ENCODE measurements around the gene APOL4.
"Not testable (repeated sequence)": the region's sequence is repeated elsewhere in the genome, so short reads cannot be mapped to it uniquely, and the experiment has no call there.

Gene APOL4

GRCh38 chr22:36206255-36206654 is 4.6 kb upstream of the APOL4 start:
- DNase-seq (ENCODE audit: low spot score), result no peak

DNA sequence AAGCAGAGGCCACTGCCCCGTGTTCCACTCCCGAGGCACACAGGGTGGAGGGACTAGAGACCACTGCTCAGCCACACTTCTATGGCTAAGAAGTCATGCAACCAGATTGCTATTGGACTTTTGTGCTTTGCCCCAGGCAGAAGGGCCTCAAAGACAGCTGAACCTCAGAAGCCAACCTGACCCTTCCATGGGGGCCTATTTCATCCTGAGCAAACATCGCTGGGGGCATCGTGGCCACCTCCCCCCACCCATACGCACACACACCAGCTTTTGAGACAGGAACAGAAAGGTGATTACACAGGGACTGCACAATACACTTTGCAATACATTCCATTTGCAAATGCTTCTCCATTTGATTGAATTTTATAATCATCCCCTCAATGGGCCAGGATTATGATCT is 4.0 kb upstream of the APOL4 start:
- not testable (repeated sequence) for DNase-seq (ENCODE audit: low spot score)

DNA sequence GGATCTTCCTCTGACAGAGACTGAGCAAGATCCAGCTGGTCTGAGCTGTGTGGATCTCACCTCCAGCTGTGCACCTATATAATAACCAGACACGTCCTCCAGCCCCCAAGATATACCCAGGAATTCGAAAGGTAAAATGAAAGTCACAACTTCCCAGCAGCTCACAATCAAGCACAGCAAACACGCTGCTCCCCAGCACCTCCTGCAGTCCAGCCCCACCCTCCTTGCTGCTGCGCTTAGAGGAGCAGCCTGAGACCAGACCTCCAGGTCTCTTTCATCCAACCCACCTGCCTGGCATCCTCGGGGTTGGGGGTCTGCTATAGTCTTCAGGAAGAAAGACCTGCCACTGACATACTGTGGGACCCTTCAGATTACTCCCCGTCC is 3.0 kb upstream of the APOL4 start:
- DNase-seq (ENCODE audit: low spot score), result no peak

DNA sequence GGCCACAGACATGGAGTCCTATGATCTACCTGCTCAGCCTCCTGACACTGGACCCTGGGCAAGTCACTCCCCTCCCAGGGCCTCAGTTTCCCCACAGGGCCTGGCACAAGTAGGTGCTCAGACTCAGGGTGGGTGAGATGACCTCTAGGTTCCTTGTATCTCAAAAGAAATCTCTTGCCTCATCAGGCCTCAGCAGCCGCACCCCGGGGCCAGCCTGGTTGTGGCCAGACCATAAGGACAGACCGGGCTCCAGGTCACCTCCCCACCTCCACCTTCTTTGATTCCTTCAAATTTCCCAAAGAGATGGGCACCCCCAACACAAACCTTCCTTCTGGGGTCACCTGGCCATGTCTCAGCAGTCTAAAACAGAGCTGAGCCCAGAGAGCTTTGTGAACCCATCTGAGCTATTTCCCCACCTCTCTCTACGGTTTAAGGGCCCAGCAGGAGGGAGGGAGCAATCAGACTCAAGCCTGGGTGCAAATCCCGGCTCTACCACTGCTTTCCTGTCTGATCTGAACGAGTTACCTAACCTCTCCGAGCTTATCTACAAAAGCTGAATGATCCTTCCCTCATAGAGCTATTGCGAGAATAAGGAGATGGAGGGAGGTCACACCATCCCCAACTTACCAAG is 2.5 kb upstream of the APOL4 start:
- DNase-seq (ENCODE audit: low spot score), result no peak

DNA sequence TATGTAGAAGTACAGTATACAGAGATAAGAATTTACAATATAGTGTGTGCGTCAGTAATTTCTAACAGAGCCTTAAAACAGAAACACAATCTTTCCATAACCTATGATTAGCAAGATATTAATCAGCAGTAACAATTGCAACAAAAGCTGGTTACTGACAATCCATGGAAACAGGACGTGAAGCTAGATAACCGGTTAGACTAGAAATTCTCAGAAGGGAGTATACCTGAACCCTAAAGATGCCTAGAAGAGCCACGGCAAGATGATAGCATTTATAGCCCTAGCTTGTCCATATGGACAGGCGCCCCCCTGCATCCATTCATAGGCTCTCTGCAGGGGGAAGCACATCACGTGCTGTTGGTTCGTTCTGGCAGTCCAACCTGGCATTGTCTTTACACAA is 1.8 kb upstream of the APOL4 start:
- DNase-seq (ENCODE audit: low spot score), result not testable (repeated sequence)

DNA sequence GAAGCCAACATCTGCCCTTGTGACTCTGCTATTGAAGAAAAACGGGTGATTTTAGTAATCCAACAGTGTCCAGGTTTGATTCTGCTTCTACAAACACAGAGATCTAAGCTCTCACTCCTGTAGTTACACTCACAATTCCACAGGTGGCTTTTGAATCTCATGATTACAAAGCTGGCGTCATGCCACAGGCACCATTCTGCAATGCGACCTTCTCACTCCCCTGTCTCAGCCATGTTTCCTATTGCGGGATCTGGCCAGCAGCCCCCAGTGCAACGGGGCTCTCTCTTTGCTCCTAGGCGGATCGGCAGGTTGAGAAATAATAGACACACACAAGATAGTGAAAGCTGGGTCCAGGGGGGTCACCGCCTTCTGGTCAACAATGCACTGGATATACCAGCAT is 1.3 kb upstream of the APOL4 start:
- DNase-seq (ENCODE audit: low spot score), result not testable (repeated sequence)

GRCh38 chr22:36201025-36201424 is 584 bp downstream of the APOL4 start:
- not testable (repeated sequence) for DNase-seq (ENCODE audit: low spot score)

DNA sequence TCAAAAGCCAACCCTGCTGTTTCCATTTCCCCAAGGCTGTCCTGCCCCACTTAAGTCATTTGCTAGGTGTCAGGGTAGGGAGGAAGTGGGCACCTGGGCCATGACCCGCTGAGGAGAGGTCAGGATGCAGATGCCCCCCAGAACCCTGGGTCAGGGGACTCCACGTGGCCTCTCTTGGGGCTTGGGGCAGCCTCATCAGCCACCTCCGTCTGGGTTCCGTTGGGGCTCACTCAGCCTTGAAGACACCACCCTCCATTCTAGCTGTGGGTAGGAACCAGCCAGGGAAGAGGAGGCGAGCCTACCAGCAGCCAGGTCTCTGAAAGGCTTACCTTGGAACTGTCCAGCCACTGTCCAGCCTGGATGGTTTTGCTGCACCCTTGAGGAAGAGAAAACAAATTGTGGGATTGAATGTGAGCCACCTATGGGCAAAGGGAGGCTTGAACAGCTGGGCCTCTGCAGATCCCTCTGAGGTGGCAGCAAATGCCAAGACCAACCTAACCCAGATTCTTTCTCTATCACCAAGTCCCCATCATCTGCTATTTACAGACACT is 2.5 kb downstream of the APOL4 start:
- no peak for DNase-seq (ENCODE audit: low spot score)

- DNase-seq (ENCODE audit: low spot score), result no peak
Observed at GRCh38 chr22:36198536-36198935, 3.1 kb downstream of the APOL4 start.

- peak; percentile 64 for DNase-seq (ENCODE audit: low spot score)
Observed at GRCh38 chr22:36197514-36198146, 4.0 kb downstream of the APOL4 start.

DNA sequence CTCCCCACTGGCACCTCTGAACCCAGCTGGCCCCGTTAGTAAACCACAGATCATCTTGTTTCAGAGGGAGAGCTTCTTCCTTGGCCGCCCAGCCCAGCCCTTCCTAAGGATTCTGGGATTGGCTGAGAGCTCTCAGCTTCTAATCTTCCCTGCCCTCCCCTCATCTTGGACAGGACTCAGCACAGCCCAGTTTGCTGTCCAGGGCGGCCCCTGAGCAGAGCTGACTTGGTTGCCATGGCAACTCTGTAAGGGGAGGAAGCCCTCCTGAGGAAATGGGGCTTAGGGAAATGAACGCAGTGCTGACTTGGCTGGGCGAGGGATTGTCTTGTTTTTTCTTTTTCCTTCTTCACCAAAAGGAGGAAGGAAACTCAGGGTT is 4.6 kb downstream of the APOL4 start:
- DNase-seq (ENCODE audit: low spot score), result peak; percentile 92

DNA sequence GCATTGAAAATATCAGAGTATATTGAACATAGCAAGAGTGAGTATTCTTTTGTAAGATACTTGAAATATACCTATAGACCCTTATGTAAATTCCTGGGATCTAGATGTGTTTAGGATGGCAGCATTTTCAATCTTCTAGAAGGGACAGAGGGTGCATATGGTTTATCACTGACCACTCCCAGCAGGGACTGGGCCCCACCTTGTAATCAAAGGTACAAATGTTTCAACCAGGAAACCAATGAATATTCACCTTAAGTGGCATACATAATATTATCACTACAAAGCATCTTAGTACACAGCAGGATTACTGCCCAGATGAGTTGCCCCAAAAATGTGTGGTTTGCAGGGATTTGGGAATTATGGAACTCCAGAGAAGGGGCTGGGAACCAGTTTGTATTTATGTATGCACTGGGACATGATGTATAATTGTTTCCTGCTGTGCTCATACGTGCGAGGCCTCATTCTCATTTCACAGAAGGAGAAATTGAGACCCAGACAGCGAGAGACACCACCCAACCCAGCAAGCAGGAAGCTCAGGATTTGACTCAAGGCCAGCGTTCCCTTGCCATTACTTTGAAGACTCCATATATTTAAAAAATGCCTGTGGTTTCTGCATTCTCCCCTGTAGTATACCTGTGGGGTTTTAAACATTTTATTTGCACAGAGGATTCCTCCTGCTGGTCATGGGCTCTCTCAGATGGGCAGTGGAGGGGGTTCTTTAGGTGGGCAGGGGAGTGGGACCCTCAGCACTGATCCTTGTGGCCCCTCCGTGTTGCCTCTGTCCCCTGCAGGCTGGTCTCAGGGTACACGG is 5.2 kb downstream of the APOL4 start:
- no peak for DNase-seq (ENCODE audit: low spot score)

DNA sequence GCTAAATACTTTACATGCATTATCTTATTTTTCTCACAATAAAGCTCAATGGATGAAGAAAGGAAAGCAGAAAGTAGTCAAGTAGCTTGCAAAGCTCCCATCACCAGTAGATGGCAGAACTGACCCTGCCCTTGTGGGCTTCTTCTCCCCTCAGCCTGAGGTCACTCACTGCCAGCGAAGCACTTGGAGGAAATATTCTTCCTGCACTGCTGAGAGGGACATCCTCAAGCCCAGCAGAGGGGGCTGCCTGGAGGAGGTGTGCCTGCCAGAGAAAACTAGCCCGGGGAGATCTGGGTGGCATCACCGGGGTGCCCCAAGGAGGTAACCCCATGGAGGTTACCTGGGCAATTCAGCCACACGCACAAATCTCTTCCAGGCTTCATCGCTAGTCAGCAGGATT is 6.6 kb downstream of the APOL4 start:
- peak; percentile 78 for DNase-seq (ENCODE audit: low spot score)

- DNase-seq (ENCODE audit: low spot score), result no peak
Observed at GRCh38 chr22:36194385-36194784, 7.2 kb downstream of the APOL4 start.

- DNase-seq (ENCODE audit: low spot score), result no peak
Observed at GRCh38 chr22:36193577-36193976, 8.0 kb downstream of the APOL4 start.

DNA sequence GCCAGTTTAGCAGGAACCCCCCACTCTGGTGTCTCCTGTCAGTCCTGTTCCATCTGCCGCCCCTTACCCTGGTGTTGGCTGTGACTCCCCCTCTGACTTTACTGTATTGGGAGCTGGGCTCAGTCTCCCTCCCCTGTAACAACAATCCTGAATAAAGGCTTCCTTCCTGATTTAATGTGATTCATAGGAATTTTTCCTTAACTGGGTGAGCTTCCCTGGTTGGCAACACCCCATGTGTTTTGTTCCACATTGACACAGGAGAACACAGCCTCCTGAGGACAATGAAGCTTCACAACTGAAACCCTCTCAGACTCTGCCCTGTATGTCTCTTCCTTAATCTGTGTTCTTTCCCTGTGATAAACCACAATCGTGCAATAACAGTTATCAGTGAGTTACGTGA is 8.4 kb downstream of the APOL4 start:
- DNase-seq (ENCODE audit: low spot score), result no peak

- no peak for DNase-seq (ENCODE audit: low spot score)
Observed at GRCh38 chr22:36192542-36192941, 9.1 kb downstream of the APOL4 start.

GRCh38 chr22:36191106-36191836 is 10.3 kb downstream of the APOL4 start:
- DNase-seq (ENCODE audit: low spot score), result no peak

GRCh38 chr22:36187862-36188261 is 13.7 kb downstream of the APOL4 start:
- not testable (repeated sequence) for DNase-seq (ENCODE audit: low spot score)

DNA sequence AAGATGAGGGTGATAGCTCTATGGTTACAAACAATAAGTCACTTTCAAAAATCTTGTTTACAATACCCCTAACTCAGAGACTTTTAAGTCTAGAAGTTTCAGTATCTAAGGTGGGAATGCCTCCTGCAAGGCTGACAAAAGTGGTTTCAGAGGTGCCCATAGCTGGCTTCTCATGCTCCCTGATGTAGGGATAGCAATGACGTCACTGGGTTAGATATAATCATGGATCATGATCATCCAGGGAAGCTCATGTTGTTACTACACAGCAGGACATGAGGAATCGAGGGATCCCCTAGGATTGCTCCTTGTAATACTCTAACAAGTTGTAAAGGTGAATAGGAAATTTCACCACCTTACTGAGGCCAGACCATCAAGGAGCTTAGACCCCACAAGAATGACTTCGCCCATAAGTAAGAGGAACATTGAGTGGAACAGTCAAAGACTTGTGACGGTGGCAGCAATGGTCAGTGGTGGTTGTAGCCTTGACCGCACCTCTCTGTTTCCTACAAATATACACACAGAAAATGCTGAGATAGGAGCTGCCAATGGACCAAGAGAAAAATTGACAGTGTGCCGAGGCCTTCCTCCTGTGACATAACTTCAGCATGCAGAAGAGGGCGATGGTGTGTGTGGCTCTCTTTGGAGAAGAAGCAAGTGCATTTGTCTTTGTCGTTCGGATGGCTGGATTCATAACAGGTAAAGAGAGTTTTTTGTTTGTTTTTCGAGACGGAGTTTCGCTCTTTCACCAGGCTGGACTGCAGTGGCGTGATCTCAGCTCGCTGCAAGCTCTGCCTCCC is 15.6 kb downstream of the APOL4 start:
- no peak for DNase-seq (ENCODE audit: low spot score)

- no peak for DNase-seq (ENCODE audit: low spot score)
Observed at GRCh38 chr22:36184433-36185025, 17.1 kb downstream of the APOL4 start.

Measured in ecto neural progenitor cell (in vitro differentiated cells).